HL-60 (cell line): ENCODE results near the gene OR52A1.

Experiments used
- CTCF ChIP-seq: IDR thresholded peaks from one replicate; pipeline ENCODE4 v1.5.1; 2011; ENCODE audit warnings: low read length, control low read depth, inconsistent platforms; ENCODE audit not compliant: insufficient read depth
- REST ChIP-seq: IDR thresholded peaks from 2 replicates; pipeline ENCODE4 v1.6.1; 2012; ENCODE audit warnings: low read depth; ENCODE audit not compliant: insufficient replicate concordance
- SPI1 ChIP-seq: IDR thresholded peaks from 2 replicates; pipeline ENCODE4 v1.6.1; 2012; ENCODE audit warnings: low read depth, mild to moderate bottlenecking, borderline replicate concordance

- TF ChIP-seq CTCF: no peak
- TF ChIP-seq REST: no peak
- no peak for TF ChIP-seq SPI1
These were observed 47.3 kb downstream of the OR52A1 start for GRCh38 chr11:5107285-5107684.
